ENCODE data around the gene TCF4.

GRCh38 chr18:55287149-55287806 lies 300.7 kb downstream of the TCF4 start:
- no peak for TF ChIP-seq CTCF (IDR thresholded peaks at IDR 0.05; ENCODE audit: low read length)
- no peak for TF ChIP-seq EZH2phosphoT487 (IDR thresholded peaks at IDR 0.05; ENCODE audit: low read length)
